ENCODE results near the gene ARL4C.
A peak's percentile ranks its signal among the peaks of the same experiment; 100 is the strongest.

The ARL4C gene

GRCh38 chr2:234497594-234498235 is 834 bp upstream of the ARL4C start:
- Histone ChIP-seq H3K4me3 (ENCODE audit: low read length) (peak overlapping the region; percentile 52; the same call in 1 of the 2 replicates), H3K36me3 (ENCODE audit: control insufficient read depth, insufficient read depth, low read length) (no peaks in the 10 kb centered on the region), H3K27me3 (ENCODE audit: control insufficient read depth, insufficient read depth, low read length) (no peaks in the 10 kb centered on the region; the same call in 1 of the 2 replicates)

GRCh38 chr2:234496055-234496834 is 636 bp downstream of the ARL4C start:
- Histone ChIP-seq H3K4me3 (ENCODE audit: low read length) (peak overlapping the region; percentile 72), H3K27ac (ENCODE audit: low read length) (no peak overlapping the region), H3K36me3 (ENCODE audit: control insufficient read depth, insufficient read depth, low read length) (no peaks in the 10 kb centered on the region), H3K4me1 (ENCODE audit: control insufficient read depth, insufficient read depth, low read length) (peaks cover 1% of the 10 kb centered on the region), H3K9me3 (ENCODE audit: control insufficient read depth, insufficient read depth, low read length) (no peaks in the 10 kb centered on the region), H3K27me3 (ENCODE audit: control insufficient read depth, insufficient read depth, low read length) (no peaks in the 10 kb centered on the region; the same call in 1 of the 2 replicates)
- no CpG with 5 or more reads among the region's 89 CpGs for WGBS (ENCODE audit: insufficient coverage, insufficient read length)
- no peak for DNase-seq (ENCODE audit: low read depth, low spot score)

More at GRCh38 chr2:234497594-234498235, 834 bp upstream of the ARL4C start:
- no peak overlapping the region for H3K27ac ChIP-seq (ENCODE audit: low read length)
- peaks cover 1% of the 10 kb centered on the region for H3K4me1 ChIP-seq (ENCODE audit: control insufficient read depth, insufficient read depth, low read length)
- WGBS (ENCODE audit: insufficient coverage, insufficient read length) = no CpG with 5 or more reads among the region's 37 CpGs
- no peak for DNase-seq (ENCODE audit: low read depth, low spot score)
- no peaks in the 10 kb centered on the region for H3K9me3 ChIP-seq (ENCODE audit: control insufficient read depth, insufficient read depth, low read length)

GRCh38 chr2:234495251-234496054 is 1.4 kb downstream of the ARL4C start:
- DNase-seq (ENCODE audit: low read depth, low spot score) = no peak
- Histone ChIP-seq H3K4me1 (ENCODE audit: control insufficient read depth, insufficient read depth, low read length) (peaks cover 1% of the 10 kb centered on the region), H3K4me3 (ENCODE audit: low read length) (peak overlapping the region; percentile 72; the same call in 1 of the 2 replicates), H3K36me3 (ENCODE audit: control insufficient read depth, insufficient read depth, low read length) (no peaks in the 10 kb centered on the region), H3K27ac (ENCODE audit: low read length) (no peak overlapping the region), H3K27me3 (ENCODE audit: control insufficient read depth, insufficient read depth, low read length) (no peaks in the 10 kb centered on the region; the same call in 1 of the 2 replicates), H3K9me3 (ENCODE audit: control insufficient read depth, insufficient read depth, low read length) (no peaks in the 10 kb centered on the region)
- no CpG with 5 or more reads among the region's 40 CpGs for WGBS (ENCODE audit: insufficient coverage, insufficient read length)

GRCh38 chr2:234494361-234495250 is 2.3 kb downstream of the ARL4C start:
- no peak overlapping the region for H3K27ac ChIP-seq (ENCODE audit: low read length)

GRCh38 chr2:234493796-234494195 is 3.1 kb downstream of the ARL4C start:
- H3K36me3 ChIP-seq (ENCODE audit: control insufficient read depth, insufficient read depth, low read length) = no peaks in the 10 kb centered on the region
- no peaks in the 10 kb centered on the region for H3K9me3 ChIP-seq (ENCODE audit: control insufficient read depth, insufficient read depth, low read length)
- no CpG with 5 or more reads among the region's 4 CpGs for WGBS (ENCODE audit: insufficient coverage, insufficient read length)
- no peak overlapping the region for H3K27ac ChIP-seq (ENCODE audit: low read length)
- peaks cover 1% of the 10 kb centered on the region for H3K4me1 ChIP-seq (ENCODE audit: control insufficient read depth, insufficient read depth, low read length)
- H3K27me3 ChIP-seq (ENCODE audit: control insufficient read depth, insufficient read depth, low read length) = no peaks in the 10 kb centered on the region; the same call in 1 of the 2 replicates
- DNase-seq (ENCODE audit: low read depth, low spot score) = no peak
- no peak overlapping the region for H3K4me3 ChIP-seq (ENCODE audit: low read length)

More at GRCh38 chr2:234494361-234495250, 2.3 kb downstream of the ARL4C start:
- DNase-seq (ENCODE audit: low read depth, low spot score) = no peak
- Histone ChIP-seq H3K9me3 (ENCODE audit: control insufficient read depth, insufficient read depth, low read length) (no peaks in the 10 kb centered on the region), H3K27me3 (ENCODE audit: control insufficient read depth, insufficient read depth, low read length) (no peaks in the 10 kb centered on the region; the same call in 1 of the 2 replicates), H3K36me3 (ENCODE audit: control insufficient read depth, insufficient read depth, low read length) (no peaks in the 10 kb centered on the region), H3K4me3 (ENCODE audit: low read length) (peak overlapping the region; percentile 72; the same call in 1 of the 2 replicates), H3K4me1 (ENCODE audit: control insufficient read depth, insufficient read depth, low read length) (peaks cover 1% of the 10 kb centered on the region)
- no CpG with 5 or more reads among the region's 9 CpGs for WGBS (ENCODE audit: insufficient coverage, insufficient read length)

- Histone ChIP-seq H3K4me3 (ENCODE audit: low read length) (no peak overlapping the region), H3K4me1 (ENCODE audit: control insufficient read depth, insufficient read depth, low read length) (peaks cover 1% of the 10 kb centered on the region), H3K27me3 (ENCODE audit: control insufficient read depth, insufficient read depth, low read length) (no peaks in the 10 kb centered on the region; the same call in 1 of the 2 replicates), H3K27ac (ENCODE audit: low read length) (no peak overlapping the region), H3K9me3 (ENCODE audit: control insufficient read depth, insufficient read depth, low read length) (no peaks in the 10 kb centered on the region), H3K36me3 (ENCODE audit: control insufficient read depth, insufficient read depth, low read length) (no peaks in the 10 kb centered on the region)
- DNase-seq (ENCODE audit: low read depth, low spot score) = no peak
- no CpG with 5 or more reads among the region's 10 CpGs for WGBS (ENCODE audit: insufficient coverage, insufficient read length)
Observed at GRCh38 chr2:234492717-234493485, 4.0 kb downstream of the ARL4C start.

GRCh38 chr2:234491897-234492296 is 5.0 kb downstream of the ARL4C start:
- no peak for DNase-seq (ENCODE audit: low read depth, low spot score)
- Histone ChIP-seq H3K4me1 (ENCODE audit: control insufficient read depth, insufficient read depth, low read length) (no peaks in the 10 kb centered on the region; the same call in 1 of the 2 replicates), H3K9me3 (ENCODE audit: control insufficient read depth, insufficient read depth, low read length) (no peaks in the 10 kb centered on the region), H3K4me3 (ENCODE audit: low read length) (no peak overlapping the region), H3K27ac (ENCODE audit: low read length) (no peak overlapping the region), H3K36me3 (ENCODE audit: control insufficient read depth, insufficient read depth, low read length) (no peaks in the 10 kb centered on the region), H3K27me3 (ENCODE audit: control insufficient read depth, insufficient read depth, low read length) (no peaks in the 10 kb centered on the region; the same call in 1 of the 2 replicates)
- no CpG with 5 or more reads among the region's 5 CpGs for WGBS (ENCODE audit: insufficient coverage, insufficient read length)

GRCh38 chr2:234491281-234491680 is 5.6 kb downstream of the ARL4C start:
- Histone ChIP-seq H3K27ac (ENCODE audit: low read length) (no peak overlapping the region), H3K27me3 (ENCODE audit: control insufficient read depth, insufficient read depth, low read length) (no peaks in the 10 kb centered on the region; the same call in 1 of the 2 replicates), H3K36me3 (ENCODE audit: control insufficient read depth, insufficient read depth, low read length) (no peaks in the 10 kb centered on the region), H3K4me1 (ENCODE audit: control insufficient read depth, insufficient read depth, low read length) (no peaks in the 10 kb centered on the region; the same call in 1 of the 2 replicates), H3K9me3 (ENCODE audit: control insufficient read depth, insufficient read depth, low read length) (no peaks in the 10 kb centered on the region), H3K4me3 (ENCODE audit: low read length) (no peak overlapping the region)
- no CpG with 5 or more reads among the region's 4 CpGs for WGBS (ENCODE audit: insufficient coverage, insufficient read length)
- no peak for DNase-seq (ENCODE audit: low read depth, low spot score)
